ENCODE measurements around the gene UBXN4. TPM values are rescaled to one million over a fixed set of nuclear protein-coding genes. Genes with fewer than 3 reads are reported as not detected.

Gene UBXN4
- polyA plus RNA-seq, 1 of the 3 experiments (the other 2 are of a cell fraction) = 32.7 TPM

DNA sequence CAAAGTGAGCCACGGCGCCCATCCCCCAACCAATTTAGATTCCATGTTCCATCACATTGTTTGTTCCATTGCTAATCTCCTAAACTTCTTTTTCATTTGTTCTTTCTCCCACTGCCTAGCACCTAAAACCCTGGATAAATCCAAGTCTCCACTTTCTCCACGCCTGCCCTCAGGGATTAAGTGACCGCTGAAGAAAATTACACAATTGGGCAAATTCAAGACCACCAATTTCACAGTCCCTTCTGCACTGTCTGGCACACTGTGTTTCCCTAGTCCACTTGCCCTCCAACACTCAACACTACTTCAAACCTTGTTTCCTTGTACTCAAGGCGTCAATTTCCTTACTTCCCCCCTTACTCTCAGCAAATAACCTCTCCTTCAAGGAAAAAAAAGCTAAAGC lies 5.1 kb upstream of the UBXN4 start:
- Histone ChIP-seq H3K27ac (ENCODE audit: low read depth in 2 of 2, low read length in 1 of 2) (no peak overlapping the region), H3K27me3 (ENCODE audit: insufficient read depth) (no peaks in the 10 kb centered on the region), H3K9me2 (no peaks in the 10 kb centered on the region), H2AFZ (ENCODE audit: low read depth) (peak overlapping the region; percentile 10; the same call in 1 of the 2 replicates), H3K4me2 (no peak overlapping the region), H3K4me1 (ENCODE audit: control insufficient read depth in 1 of 2, insufficient read depth in 2 of 2, low read depth in 1 of 2, low read length in 1 of 2) (no peaks in the 10 kb centered on the region; a peak in 1 of 4 replicates), H3K9me3 (no peaks in the 10 kb centered on the region), H3K4me3 (ENCODE audit: low read depth in 2 of 2, low read length in 1 of 2) (no peak overlapping the region), H3K79me2 (ENCODE audit: insufficient read depth) (no peaks in the 10 kb centered on the region), H4K20me1 (ENCODE audit: insufficient read depth) (no peaks in the 10 kb centered on the region), H3K9ac (no peak overlapping the region), H3F3A (replicated peaks; ENCODE audit: insufficient read depth) (no peaks in the 10 kb centered on the region), H3K36me3 (replicated peaks in 1 of 2; ENCODE audit: control insufficient read depth in 1 of 2, insufficient read depth in 2 of 2, low read length in 1 of 2) (no peaks in the 10 kb centered on the region)
- ChIA-PET POLR2A (no interaction called here), CTCF (interaction anchor here (1.0 kb wide), 1 partner anchor 27 kb away, joined by 3 read pairs; no protein-coding TSS in a partner anchor)
- no peak for TF ChIP-seq SMC3 (IDR thresholded peaks at IDR 0.05; ENCODE audit: low read depth, low read length)
- TF ChIP-seq FOSL2 (IDR thresholded peaks at IDR 0.05; ENCODE audit: borderline replicate concordance, low read depth) = no peak
- no peak for TF ChIP-seq POLR2AphosphoS5 (IDR thresholded peaks at IDR 0.05; ENCODE audit: low read depth, low read length)
- TF ChIP-seq NRF1 (IDR thresholded peaks at IDR 0.05; ENCODE audit: low read depth, low read length) = no peak
- no peak for TF ChIP-seq RFX5 (IDR thresholded peaks at IDR 0.05; ENCODE audit: low read length)
- TF ChIP-seq EZH2phosphoT487 (IDR thresholded peaks at IDR 0.05; ENCODE audit: borderline replicate concordance, low read depth) = no peak
- TF ChIP-seq, protein P1, sequence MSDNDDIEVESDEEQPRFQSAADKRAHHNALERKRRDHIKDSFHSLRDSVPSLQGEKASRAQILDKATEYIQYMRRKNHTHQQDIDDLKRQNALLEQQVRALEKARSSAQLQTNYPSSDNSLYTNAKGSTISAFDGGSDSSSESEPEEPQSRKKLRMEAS (IDR thresholded peaks at IDR 0.05; ENCODE audit: low read depth) = no peak
- TF ChIP-seq, protein P2, sequence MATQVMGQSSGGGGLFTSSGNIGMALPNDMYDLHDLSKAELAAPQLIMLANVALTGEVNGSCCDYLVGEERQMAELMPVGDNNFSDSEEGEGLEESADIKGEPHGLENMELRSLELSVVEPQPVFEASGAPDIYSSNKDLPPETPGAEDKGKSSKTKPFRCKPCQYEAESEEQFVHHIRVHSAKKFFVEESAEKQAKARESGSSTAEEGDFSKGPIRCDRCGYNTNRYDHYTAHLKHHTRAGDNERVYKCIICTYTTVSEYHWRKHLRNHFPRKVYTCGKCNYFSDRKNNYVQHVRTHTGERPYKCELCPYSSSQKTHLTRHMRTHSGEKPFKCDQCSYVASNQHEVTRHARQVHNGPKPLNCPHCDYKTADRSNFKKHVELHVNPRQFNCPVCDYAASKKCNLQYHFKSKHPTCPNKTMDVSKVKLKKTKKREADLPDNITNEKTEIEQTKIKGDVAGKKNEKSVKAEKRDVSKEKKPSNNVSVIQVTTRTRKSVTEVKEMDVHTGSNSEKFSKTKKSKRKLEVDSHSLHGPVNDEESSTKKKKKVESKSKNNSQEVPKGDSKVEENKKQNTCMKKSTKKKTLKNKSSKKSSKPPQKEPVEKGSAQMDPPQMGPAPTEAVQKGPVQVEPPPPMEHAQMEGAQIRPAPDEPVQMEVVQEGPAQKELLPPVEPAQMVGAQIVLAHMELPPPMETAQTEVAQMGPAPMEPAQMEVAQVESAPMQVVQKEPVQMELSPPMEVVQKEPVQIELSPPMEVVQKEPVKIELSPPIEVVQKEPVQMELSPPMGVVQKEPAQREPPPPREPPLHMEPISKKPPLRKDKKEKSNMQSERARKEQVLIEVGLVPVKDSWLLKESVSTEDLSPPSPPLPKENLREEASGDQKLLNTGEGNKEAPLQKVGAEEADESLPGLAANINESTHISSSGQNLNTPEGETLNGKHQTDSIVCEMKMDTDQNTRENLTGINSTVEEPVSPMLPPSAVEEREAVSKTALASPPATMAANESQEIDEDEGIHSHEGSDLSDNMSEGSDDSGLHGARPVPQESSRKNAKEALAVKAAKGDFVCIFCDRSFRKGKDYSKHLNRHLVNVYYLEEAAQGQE (IDR thresholded peaks at IDR 0.05; ENCODE audit: low read depth, low read length) = no peak
- no peak for TF ChIP-seq TEAD4 (IDR thresholded peaks at IDR 0.05; ENCODE audit: borderline replicate concordance, insufficient read depth)
- TF ChIP-seq RCOR1 (IDR thresholded peaks at IDR 0.05; ENCODE audit: low read length) = no peak
- TF ChIP-seq ELF1 (IDR thresholded peaks at IDR 0.05) = no peak
- TF ChIP-seq YY1 (IDR thresholded peaks at IDR 0.05; ENCODE audit: low read depth) = no peak
- TF ChIP-seq CHD2 (IDR thresholded peaks at IDR 0.05; ENCODE audit: low read length, partially characterized antibody) = no peak
- no peak for TF ChIP-seq FOXJ3 (CRISPR knock-in tag; IDR thresholded peaks at IDR 0.05)
- 94% methylated on average over 5 of the region's 5 CpGs for WGBS (ENCODE audit: low lambda C conversion rate)
- no peak for DNase-seq

DNA sequence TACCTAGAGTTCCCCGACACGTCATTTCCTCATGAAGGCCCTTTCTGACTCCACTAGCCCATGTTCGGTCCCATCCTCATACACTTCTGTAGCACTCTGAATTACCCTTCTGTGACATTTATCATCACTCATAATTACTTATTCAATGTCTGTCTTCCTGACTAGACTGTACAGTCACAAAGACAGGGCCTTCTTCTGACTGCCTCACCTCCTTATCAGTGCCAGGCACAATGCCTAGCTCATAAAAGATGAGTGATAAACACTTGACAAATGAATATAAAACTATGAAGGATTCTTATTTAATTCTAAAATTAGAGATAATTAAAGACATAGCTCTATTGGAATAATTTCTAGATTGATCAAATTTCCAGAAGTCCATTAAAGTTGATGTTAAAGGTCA lies 1.4 kb upstream of the UBXN4 start:
- ChIA-PET CTCF (interaction anchor here (1.6 to 1.7 kb wide), 4 partner anchors 17 to 208 kb away, joined by 4 to 6 read pairs (median 5); no protein-coding TSS in a partner anchor), POLR2A (no interaction called here)
- no peaks in the 10 kb centered on the region for H3K9me2 ChIP-seq
- TF ChIP-seq, protein P3, sequence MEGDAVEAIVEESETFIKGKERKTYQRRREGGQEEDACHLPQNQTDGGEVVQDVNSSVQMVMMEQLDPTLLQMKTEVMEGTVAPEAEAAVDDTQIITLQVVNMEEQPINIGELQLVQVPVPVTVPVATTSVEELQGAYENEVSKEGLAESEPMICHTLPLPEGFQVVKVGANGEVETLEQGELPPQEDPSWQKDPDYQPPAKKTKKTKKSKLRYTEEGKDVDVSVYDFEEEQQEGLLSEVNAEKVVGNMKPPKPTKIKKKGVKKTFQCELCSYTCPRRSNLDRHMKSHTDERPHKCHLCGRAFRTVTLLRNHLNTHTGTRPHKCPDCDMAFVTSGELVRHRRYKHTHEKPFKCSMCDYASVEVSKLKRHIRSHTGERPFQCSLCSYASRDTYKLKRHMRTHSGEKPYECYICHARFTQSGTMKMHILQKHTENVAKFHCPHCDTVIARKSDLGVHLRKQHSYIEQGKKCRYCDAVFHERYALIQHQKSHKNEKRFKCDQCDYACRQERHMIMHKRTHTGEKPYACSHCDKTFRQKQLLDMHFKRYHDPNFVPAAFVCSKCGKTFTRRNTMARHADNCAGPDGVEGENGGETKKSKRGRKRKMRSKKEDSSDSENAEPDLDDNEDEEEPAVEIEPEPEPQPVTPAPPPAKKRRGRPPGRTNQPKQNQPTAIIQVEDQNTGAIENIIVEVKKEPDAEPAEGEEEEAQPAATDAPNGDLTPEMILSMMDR (IDR thresholded peaks at IDR 0.05) = no peak
- TF ChIP-seq JUND (IDR thresholded peaks at IDR 0.05) (no peak), GATA2 (CRISPR knock-in tag; IDR thresholded peaks at IDR 0.05) (no peak)
- H3K27me3 ChIP-seq (ENCODE audit: insufficient read depth) = no peaks in the 10 kb centered on the region
- H3K27ac ChIP-seq (ENCODE audit: low read depth in 2 of 2, low read length in 1 of 2) = no peak overlapping the region
- no peak overlapping the region for H3K4me3 ChIP-seq (ENCODE audit: low read depth in 2 of 2, low read length in 1 of 2)
- peaks cover 34% of the 10 kb centered on the region for H3K79me2 ChIP-seq (ENCODE audit: insufficient read depth)
- no peak overlapping the region for H3K4me2 ChIP-seq
- no peaks in the 10 kb centered on the region for H3K9me3 ChIP-seq
- 96% methylated on average over 3 of the region's 3 CpGs for WGBS (ENCODE audit: low lambda C conversion rate)
- peaks cover 7 to 8% of the 10 kb centered on the region in 2 experiments; a peak in 3 of 4 replicates for H3K4me1 ChIP-seq (ENCODE audit: control insufficient read depth in 1 of 2, insufficient read depth in 2 of 2, low read depth in 1 of 2, low read length in 1 of 2)
- DNase-seq = no peak
- H3K36me3 ChIP-seq (replicated peaks in 1 of 2; ENCODE audit: control insufficient read depth in 1 of 2, insufficient read depth in 2 of 2, low read length in 1 of 2) = peaks cover 0 to 2% of the 10 kb centered on the region in 2 experiments
- H4K20me1 ChIP-seq (ENCODE audit: insufficient read depth) = peaks cover 24% of the 10 kb centered on the region
- no peak overlapping the region for H3K9ac ChIP-seq
- H2AFZ ChIP-seq (ENCODE audit: low read depth) = no peak overlapping the region
- peaks cover 12% of the 10 kb centered on the region for H3F3A ChIP-seq (replicated peaks; ENCODE audit: insufficient read depth)
